HG02642 (cell line): ENCODE data around the gene ANHX.

ENCODE experiments used
- ATAC-seq: cut with Tn5 transposase; IDR thresholded peaks from one replicate; pipeline ENCODE4 v1.9.1; 2021; ENCODE audit warnings: mild to moderate bottlenecking; ENCODE audit not compliant: unreplicated experiment, poor library complexity

ANHX gene

GRCh38 chr12:133203344-133204263 lies 32.1 kb downstream of the ANHX start:
- ATAC-seq, result no peak

- no peak for ATAC-seq
Measured at GRCh38 chr12:133202493-133203343, 33.0 kb downstream of the ANHX start.

- no peak for ATAC-seq
Measured at GRCh38 chr12:133201888-133202287, 33.8 kb downstream of the ANHX start.

- ATAC-seq, result no peak
Measured at GRCh38 chr12:133192847-133193246, 42.8 kb downstream of the ANHX start.

DNA sequence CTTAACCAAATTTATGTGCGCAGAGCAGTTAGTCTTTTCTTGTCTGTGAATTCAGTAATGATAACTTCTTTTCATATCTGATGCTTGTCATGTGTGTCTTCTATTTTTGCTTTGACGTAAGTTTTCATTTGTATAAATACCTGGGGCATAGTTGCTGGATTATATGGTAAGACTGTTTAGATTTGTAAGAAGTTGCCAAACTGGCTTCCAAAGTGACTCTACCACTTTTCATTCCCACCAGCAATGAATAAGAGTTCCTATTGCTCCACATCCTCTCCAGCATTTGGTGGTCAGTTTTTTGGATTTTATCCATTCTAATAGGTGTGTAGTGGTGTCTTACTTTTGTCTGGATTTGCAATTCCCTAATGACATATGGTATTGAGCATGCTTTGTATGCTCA lies 45.5 kb downstream of the ANHX start:
- no peak for ATAC-seq

- peak; percentile 94 for ATAC-seq
Measured at GRCh38 chr12:133181238-133181959, 54.3 kb downstream of the ANHX start, which contains the start of gene ZNF268. TSS of gene ZNF268 (plus strand) at chr12:133181495. CDS start at chr12:133181998, 503 bp downstream.

- no peak for ATAC-seq
Measured at GRCh38 chr12:133180669-133181068, 55.0 kb downstream of the ANHX start.

- ATAC-seq, result no peak
Measured at GRCh38 chr12:133174901-133175300, 60.8 kb downstream of the ANHX start.

- ATAC-seq, result no peak
Measured at GRCh38 chr12:133172491-133172890, 63.2 kb downstream of the ANHX start.
